SK-N-SH treated with all-trans-retinoic acid at 6 μM for 48 hours (cell line): ENCODE measurements around the gene FOLH1.

Experiments
- BACH2 ChIP-seq: fragments of 250-450 bp; sonication (Bioruptor Pico); IDR thresholded peaks from 2 replicates; pipeline ENCODE4 v1.9.0; 2021; ENCODE audit warnings: mild to moderate bottlenecking, borderline replicate concordance
- SNAI2 ChIP-seq: fragments of 250-450 bp; sonication (Bioruptor Pico); IDR thresholded peaks from 2 replicates; pipeline ENCODE4 v1.5.0; 2020; ENCODE audit warnings: mild to moderate bottlenecking, moderate library complexity
- TCF4 ChIP-seq: fragments of 250-450 bp; sonication (Bioruptor Pico); IDR thresholded peaks from 2 replicates; pipeline ENCODE4 v1.8.0; 2021; ENCODE audit warnings: mild to moderate bottlenecking, moderate library complexity, borderline replicate concordance
- TOX ChIP-seq: fragments of 250-450 bp; sonication (Bioruptor Pico); IDR thresholded peaks from 2 replicates; pipeline ENCODE4 v1.8.0; 2021; ENCODE audit warnings: mild to moderate bottlenecking, moderate library complexity, borderline replicate concordance
- ZFP3 ChIP-seq: fragments of 250-450 bp; sonication (Bioruptor Pico); IDR thresholded peaks from 2 replicates; pipeline ENCODE4 v1.5.0; 2020; ENCODE audit warnings: mild to moderate bottlenecking, moderate library complexity
- ZNF8 ChIP-seq: fragments of 450-650 bp; formaldehyde crosslinking; IDR thresholded peaks from 2 replicates; pipeline ENCODE4 v1.5.0; 2020; ENCODE audit warnings: mild to moderate bottlenecking, moderate library complexity

GRCh38 chr11:49213026-49213560 lies 4.7 kb upstream of the FOLH1 start:
- TF ChIP-seq ZNF8 (no peak), ZFP3 (CRISPR knock-in tag) (no peak), BACH2 (CRISPR knock-in tag) (no peak), TOX (CRISPR knock-in tag) (no peak), TCF4 (CRISPR knock-in tag) (no peak), SNAI2 (CRISPR knock-in tag) (no peak)
